Activated T-helper 1 cell treated with Interleukin-2 at 50 U/mL for 16 hours (primary cell): ENCODE measurements around the gene ZNF423.
"Not testable (repeated sequence)": the region's sequence is repeated elsewhere in the genome, so short reads cannot be mapped to it uniquely, and the experiment has no call there.

Experiments
- DNase-seq: peaks from one replicate; pipeline ENCODE4 v3.0.0-alpha.2; 2020; ENCODE audit warnings: low read depth

ZNF423 gene

DNA sequence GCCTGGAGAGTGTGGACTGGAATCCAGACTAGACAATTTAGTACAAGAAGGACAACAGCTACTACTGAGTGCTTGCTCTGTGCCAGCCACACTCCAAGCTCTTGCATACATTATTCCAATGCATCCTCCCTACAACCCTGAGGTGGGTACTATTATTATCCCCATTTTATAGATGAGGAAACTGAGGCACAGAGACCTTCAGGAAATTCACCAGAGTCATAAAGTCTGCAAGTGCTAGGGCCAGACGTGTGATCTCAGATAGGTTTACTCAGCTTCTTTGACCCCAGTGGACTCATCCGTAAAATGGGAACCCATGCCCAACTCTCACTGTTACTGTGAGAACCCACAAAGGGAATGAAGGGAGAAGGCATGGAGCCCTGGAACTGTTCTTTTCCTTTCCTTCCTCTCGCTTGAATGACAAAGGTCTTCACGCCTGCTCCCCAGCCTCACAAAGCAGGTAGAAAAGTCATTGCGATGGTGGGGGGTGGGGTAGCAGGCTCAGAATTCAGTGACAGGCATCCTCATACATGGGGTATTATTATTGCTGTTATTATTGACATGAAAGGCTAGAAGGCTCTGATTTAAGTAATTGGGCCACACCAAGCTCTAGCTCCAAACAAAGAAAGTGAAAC lies 160.0 kb downstream of the ZNF423 start:
- DNase-seq: no peak

GRCh38 chr16:49693445-49693844 lies 162.5 kb downstream of the ZNF423 start:
- no peak for DNase-seq

GRCh38 chr16:49690778-49691177 lies 165.1 kb downstream of the ZNF423 start:
- no peak for DNase-seq

- DNase-seq: no peak
Observed at GRCh38 chr16:49688036-49688697, 167.7 kb downstream of the ZNF423 start.

DNA sequence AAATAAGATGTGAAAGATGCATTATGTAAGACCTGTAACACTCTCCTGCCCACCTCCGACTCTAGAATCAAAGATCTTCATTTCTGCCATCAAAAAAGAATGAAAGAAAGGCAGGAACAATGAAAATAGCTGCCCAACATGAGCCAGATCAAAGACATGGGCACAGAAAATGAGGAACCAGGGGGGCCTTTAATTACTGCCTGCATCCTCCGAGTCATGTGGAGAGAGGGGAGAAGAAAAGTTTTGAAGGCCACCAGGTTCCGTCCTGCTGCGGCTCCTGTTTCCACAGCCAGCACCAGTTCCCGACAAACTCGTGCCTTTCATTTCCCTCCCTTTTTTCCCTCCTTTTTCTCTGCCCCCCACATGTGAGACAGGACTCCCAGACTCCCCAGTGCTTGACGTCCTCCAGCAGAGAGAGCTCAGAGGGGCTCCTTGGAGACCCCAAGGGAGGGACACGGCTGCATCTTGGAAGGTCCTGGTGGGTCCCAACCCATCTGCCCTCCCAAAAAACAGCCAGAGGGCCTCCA lies 168.4 kb downstream of the ZNF423 start:
- no peak for DNase-seq

- DNase-seq: no peak
Observed at GRCh38 chr16:49684696-49685095, 171.2 kb downstream of the ZNF423 start.

- no peak for DNase-seq
Observed at GRCh38 chr16:49682577-49683165, 173.2 kb downstream of the ZNF423 start.

GRCh38 chr16:49681217-49681883 lies 174.6 kb downstream of the ZNF423 start:
- DNase-seq: no peak

- no peak for DNase-seq
Observed at GRCh38 chr16:49679095-49679494, 176.8 kb downstream of the ZNF423 start.

DNA sequence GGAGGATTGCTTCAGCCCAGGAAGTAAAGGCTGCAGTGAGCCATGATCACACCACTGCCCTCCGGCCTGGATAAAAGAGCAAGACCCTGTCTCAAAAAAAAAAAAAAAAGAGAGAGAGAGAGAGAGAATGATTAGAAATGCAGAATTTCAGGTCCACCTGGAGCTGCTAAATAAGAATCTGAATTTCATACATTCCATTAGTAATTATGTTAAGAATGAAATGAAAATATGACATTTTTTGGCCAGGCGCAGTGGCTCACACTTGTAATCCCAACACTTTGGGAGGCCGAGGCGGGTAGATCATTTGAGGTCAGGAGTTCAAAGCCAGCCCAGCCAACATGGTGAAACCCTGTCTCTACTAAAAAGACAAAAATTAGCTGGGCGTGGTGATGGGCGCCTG lies 178.3 kb downstream of the ZNF423 start:
- DNase-seq: not testable (repeated sequence)

DNA sequence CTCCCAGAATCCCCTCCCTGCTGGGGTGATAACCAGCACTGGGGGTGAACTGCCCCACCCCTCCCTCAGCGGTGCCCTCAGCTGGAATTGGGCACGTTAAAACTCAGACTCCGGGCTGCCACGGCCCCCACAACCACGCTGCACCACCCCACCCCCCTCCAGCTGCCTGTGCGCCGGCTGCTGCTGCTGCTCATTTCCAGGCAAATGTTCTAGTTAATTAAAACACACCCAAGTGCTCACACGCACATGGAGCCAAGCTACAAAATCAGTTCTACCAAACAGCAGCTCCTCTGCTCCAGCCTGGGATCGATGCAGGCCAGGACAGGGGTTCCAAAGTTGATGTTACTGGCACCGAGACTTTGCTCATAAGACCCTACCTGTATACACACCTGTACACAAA lies 180.5 kb downstream of the ZNF423 start:
- DNase-seq: no peak

- no peak for DNase-seq
Observed at GRCh38 chr16:49674990-49675389, 180.9 kb downstream of the ZNF423 start.

- DNase-seq: no peak
Observed at GRCh38 chr16:49674351-49674851, 181.5 kb downstream of the ZNF423 start.

DNA sequence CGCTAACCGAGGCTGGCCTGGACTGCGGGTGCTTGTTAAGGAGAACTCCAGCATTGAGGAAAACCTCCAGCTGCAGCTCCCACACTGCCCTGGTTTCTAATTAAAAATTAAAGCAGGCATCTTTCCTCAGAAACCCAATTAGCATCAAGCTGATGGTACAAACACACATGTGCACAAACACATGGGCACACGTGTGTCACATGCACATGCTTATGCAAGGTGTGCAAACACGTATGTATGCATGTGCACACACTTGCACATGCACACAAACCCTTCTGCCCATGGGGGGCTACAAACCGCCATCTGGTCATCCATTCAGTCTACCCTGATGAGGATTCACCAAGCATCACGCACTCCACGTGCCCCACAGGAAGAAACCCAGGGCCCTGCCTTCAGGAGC lies 182.5 kb downstream of the ZNF423 start:
- DNase-seq: no peak

DNA sequence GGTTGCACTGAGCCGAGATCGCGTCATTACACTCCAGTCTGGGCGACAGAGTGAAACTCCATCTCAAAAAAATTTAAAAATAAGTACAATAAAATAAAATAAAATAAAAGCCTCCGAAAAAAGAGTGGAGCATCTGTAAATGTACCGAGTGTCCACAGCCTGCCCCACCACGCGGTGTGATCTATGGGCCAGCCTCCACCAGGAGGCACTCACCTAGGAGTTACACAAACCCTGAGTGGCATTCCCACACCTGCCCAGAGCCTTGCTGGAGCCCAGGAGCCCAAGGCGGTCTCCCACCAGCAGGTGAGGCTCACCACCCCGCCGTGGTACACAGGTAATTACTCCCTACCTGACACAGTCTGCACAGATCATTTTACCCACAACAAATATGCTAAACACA lies 183.2 kb downstream of the ZNF423 start:
- no peak for DNase-seq

- DNase-seq: no peak
Observed at GRCh38 chr16:49671333-49671732, 184.6 kb downstream of the ZNF423 start.

GRCh38 chr16:49670627-49671026 lies 185.3 kb downstream of the ZNF423 start:
- no peak for DNase-seq

- no peak for DNase-seq
Observed at GRCh38 chr16:49665482-49666230, 190.3 kb downstream of the ZNF423 start.

GRCh38 chr16:49664221-49665215 lies 191.4 kb downstream of the ZNF423 start:
- no peak for DNase-seq
